NCI-H748 treated with DMSO at 0.1 percent for 48 hours (cell line): ENCODE data around the gene PROZ.

Source experiments
- DNase-seq: peaks from one replicate; lab custom pipeline; 2025; lab: John Stamatoyannopoulos, UW

Gene PROZ

GRCh38 chr13:113141601-113141970 lies 16.9 kb upstream of the PROZ start:
- no peak for DNase-seq

GRCh38 chr13:113142876-113143275 lies 15.6 kb upstream of the PROZ start:
- DNase-seq = no peak

- DNase-seq = no peak
Measured at GRCh38 chr13:113143466-113144254, 14.8 kb upstream of the PROZ start.

GRCh38 chr13:113144255-113144629 lies 14.2 kb upstream of the PROZ start:
- DNase-seq = no peak

GRCh38 chr13:113145496-113145895 lies 13.0 kb upstream of the PROZ start:
- DNase-seq = no peak

GRCh38 chr13:113145911-113146598 lies 12.4 kb upstream of the PROZ start:
- no peak for DNase-seq

- no peak for DNase-seq
Measured at GRCh38 chr13:113146750-113147149, 11.7 kb upstream of the PROZ start.

GRCh38 chr13:113147206-113147605 lies 11.2 kb upstream of the PROZ start:
- DNase-seq = no peak

GRCh38 chr13:113148407-113148806 lies 10.0 kb upstream of the PROZ start:
- no peak for DNase-seq

- no peak for DNase-seq
Measured at GRCh38 chr13:113148940-113149503, 9.4 kb upstream of the PROZ start.

GRCh38 chr13:113149711-113150549 lies 8.5 kb upstream of the PROZ start:
- DNase-seq = no peak

GRCh38 chr13:113150550-113151365 lies 7.7 kb upstream of the PROZ start:
- DNase-seq = no peak

- DNase-seq = no peak
Measured at GRCh38 chr13:113151745-113152690, 6.4 kb upstream of the PROZ start.

- DNase-seq = peak; percentile 34
Measured at GRCh38 chr13:113152691-113152983, 5.8 kb upstream of the PROZ start.

GRCh38 chr13:113152984-113153809 lies 5.3 kb upstream of the PROZ start:
- peak; percentile 31 for DNase-seq

GRCh38 chr13:113153810-113154748 lies 4.4 kb upstream of the PROZ start:
- DNase-seq = no peak

GRCh38 chr13:113155201-113155600 lies 3.2 kb upstream of the PROZ start:
- no peak for DNase-seq

GRCh38 chr13:113155982-113156655 lies 2.3 kb upstream of the PROZ start:
- no peak for DNase-seq
